Measurements from ENCODE around the gene LRRC39. TPM values are rescaled to one million over a fixed set of nuclear protein-coding genes. Genes with fewer than 3 reads are reported as not detected.

Gene LRRC39
- total RNA-seq, 1 experiment from 2014 or later = 0.46 TPM

GRCh38 chr1:100131623-100132022 lies 46.4 kb downstream of the LRRC39 start (continued):
- TF ChIP-seq, protein P1, sequence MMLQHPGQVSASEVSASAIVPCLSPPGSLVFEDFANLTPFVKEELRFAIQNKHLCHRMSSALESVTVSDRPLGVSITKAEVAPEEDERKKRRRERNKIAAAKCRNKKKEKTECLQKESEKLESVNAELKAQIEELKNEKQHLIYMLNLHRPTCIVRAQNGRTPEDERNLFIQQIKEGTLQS (CRISPR knock-in tag; conservative IDR thresholded peaks at IDR 0.05) = no peak
- no peak for TF ChIP-seq ZNF219 (CRISPR knock-in tag; IDR thresholded peaks at IDR 0.05; ENCODE audit: borderline replicate concordance)
- TF ChIP-seq JAZF1 (CRISPR knock-in tag; IDR thresholded peaks at IDR 0.05) = no peak
- no peak for TF ChIP-seq CREM (CRISPR knock-in tag; IDR thresholded peaks at IDR 0.05)
- no peak for TF ChIP-seq AFF4 (CRISPR knock-in tag; IDR thresholded peaks at IDR 0.05; ENCODE audit: borderline replicate concordance)
- TF ChIP-seq MLX (CRISPR knock-in tag; IDR thresholded peaks at IDR 0.05) = no peak
- TF ChIP-seq SMAD4 (CRISPR knock-in tag; IDR thresholded peaks at IDR 0.05) = no peak
- no peak for TF ChIP-seq ATF6 (CRISPR knock-in tag; IDR thresholded peaks at IDR 0.05)
- TF ChIP-seq, protein P2, sequence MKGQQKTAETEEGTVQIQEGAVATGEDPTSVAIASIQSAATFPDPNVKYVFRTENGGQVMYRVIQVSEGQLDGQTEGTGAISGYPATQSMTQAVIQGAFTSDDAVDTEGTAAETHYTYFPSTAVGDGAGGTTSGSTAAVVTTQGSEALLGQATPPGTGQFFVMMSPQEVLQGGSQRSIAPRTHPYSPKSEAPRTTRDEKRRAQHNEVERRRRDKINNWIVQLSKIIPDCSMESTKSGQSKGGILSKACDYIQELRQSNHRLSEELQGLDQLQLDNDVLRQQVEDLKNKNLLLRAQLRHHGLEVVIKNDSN (CRISPR knock-in tag; IDR thresholded peaks at IDR 0.05) = no peak
- no peak for TF ChIP-seq GRHL2 (CRISPR knock-in tag; IDR thresholded peaks at IDR 0.05; ENCODE audit: insufficient replicate concordance, severe bottlenecking)

DNA sequence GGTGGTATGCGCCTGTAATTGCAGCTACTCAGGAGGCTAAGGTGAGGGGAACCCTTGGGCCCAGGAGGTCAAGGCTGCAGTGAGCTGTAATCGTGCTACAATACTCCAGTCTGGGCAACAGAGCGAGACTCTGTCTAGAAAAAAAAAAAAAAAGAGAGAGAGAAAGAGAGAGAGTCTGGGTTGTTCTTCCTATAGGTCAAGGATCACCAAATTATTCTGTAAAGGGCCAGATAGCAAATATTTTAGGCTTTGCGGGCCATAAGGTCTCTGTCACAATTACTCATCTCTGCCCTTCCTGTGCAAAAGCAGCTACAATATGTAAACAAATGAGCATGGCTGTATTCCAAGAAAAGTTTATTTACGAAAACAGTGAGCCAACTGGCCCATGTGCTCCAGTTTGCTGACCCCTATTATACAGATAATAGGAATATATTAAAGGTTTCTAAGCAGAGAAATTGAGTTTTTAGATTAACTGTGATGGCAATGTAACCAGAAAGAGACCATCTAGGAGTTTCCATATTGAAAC lies 47.4 kb downstream of the LRRC39 start:
- CTCF ChIA-PET = no interaction called here
- Mint-ChIP-seq H3K4me1 (peaks cover 7% of the 10 kb centered on the region), H3K36me3 (peaks cover 4% of the 10 kb centered on the region)

More for the DNA sequence above, 47.4 kb downstream of the LRRC39 start:
- Mint-ChIP-seq H3K9me3 (no peaks in the 10 kb centered on the region), H3K27me3 (ENCODE audit: low read depth) (no peaks in the 10 kb centered on the region), H3K27ac (no peak overlapping the region), H3K4me3 (no peak overlapping the region)
- TF ChIP-seq FOXP1 (CRISPR knock-in tag; IDR thresholded peaks at IDR 0.05; ENCODE audit: borderline replicate concordance) (no peak), TP53 (CRISPR knock-in tag; IDR thresholded peaks at IDR 0.05) (no peak), SMAD3 (CRISPR knock-in tag; IDR thresholded peaks at IDR 0.05; ENCODE audit: borderline replicate concordance) (no peak), ZNF416 (CRISPR knock-in tag; IDR thresholded peaks at IDR 0.05) (no peak), HMGXB4 (CRISPR knock-in tag; IDR thresholded peaks at IDR 0.05) (no peak)
- TF ChIP-seq, protein P3, sequence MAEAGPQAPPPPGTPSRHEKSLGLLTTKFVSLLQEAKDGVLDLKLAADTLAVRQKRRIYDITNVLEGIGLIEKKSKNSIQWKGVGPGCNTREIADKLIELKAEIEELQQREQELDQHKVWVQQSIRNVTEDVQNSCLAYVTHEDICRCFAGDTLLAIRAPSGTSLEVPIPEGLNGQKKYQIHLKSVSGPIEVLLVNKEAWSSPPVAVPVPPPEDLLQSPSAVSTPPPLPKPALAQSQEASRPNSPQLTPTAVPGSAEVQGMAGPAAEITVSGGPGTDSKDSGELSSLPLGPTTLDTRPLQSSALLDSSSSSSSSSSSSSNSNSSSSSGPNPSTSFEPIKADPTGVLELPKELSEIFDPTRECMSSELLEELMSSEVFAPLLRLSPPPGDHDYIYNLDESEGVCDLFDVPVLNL (CRISPR knock-in tag; IDR thresholded peaks at IDR 0.05; ENCODE audit: borderline replicate concordance, low read depth) = no peak
- no peak for DNase-seq (ENCODE audit: low spot score)
- POLR2A ChIA-PET = interaction anchor here (1.0 kb wide), 1 partner anchor 333 kb away, joined by 3 read pairs; no protein-coding TSS in a partner anchor
- ATAC-seq = no peak

Measured in WTC11 (cell line).